GM12875 (cell line): ENCODE data around the gene NUTF2.
A peak's percentile ranks its signal among the peaks of the same experiment; 100 is the strongest.

Source experiments
- H3K4me3 ChIP-seq: one replicate; pipeline ENCODE4 v1.5.1; 2011; ENCODE audit warnings: low read depth, low read length, control low read depth
- CTCF ChIP-seq: IDR thresholded peaks from 2 replicates; pipeline ENCODE4 v1.5.1; 2011; ENCODE audit warnings: low read depth, mild to moderate bottlenecking, control low read depth, inconsistent platforms, low read length, moderate library complexity, borderline replicate concordance; ENCODE audit not compliant: insufficient read depth

Gene NUTF2

GRCh38 chr16:67864594-67864993, 17.9 kb downstream of the NUTF2 start:
- no peak for TF ChIP-seq CTCF
- H3K4me3 ChIP-seq: no peak overlapping the region

- no peak overlapping the region for H3K4me3 ChIP-seq
- TF ChIP-seq CTCF: peak; percentile 54; the same call in 1 of the 2 replicates
Observed at GRCh38 chr16:67865318-67865717, 18.6 kb downstream of the NUTF2 start.

GRCh38 chr16:67868290-67868689, 21.6 kb downstream of the NUTF2 start:
- no peak for TF ChIP-seq CTCF

GRCh38 chr16:67869653-67870052, 22.9 kb downstream of the NUTF2 start:
- no peak for TF ChIP-seq CTCF
- H3K4me3 ChIP-seq: no peak overlapping the region

More at GRCh38 chr16:67868290-67868689, 21.6 kb downstream of the NUTF2 start:
- H3K4me3 ChIP-seq: no peak overlapping the region

- no peak overlapping the region for H3K4me3 ChIP-seq
- no peak for TF ChIP-seq CTCF
Observed at GRCh38 chr16:67871256-67871655, 24.5 kb downstream of the NUTF2 start.

- H3K4me3 ChIP-seq: no peak overlapping the region
- no peak for TF ChIP-seq CTCF
Observed at GRCh38 chr16:67872131-67872630, 25.4 kb downstream of the NUTF2 start.

- H3K4me3 ChIP-seq: peak within 1 kb of the TSS; percentile 87
- no peak for TF ChIP-seq CTCF
Observed at GRCh38 chr16:67872631-67873434, 26.1 kb downstream of the NUTF2 start, which contains the start of gene EDC4. TSS of gene EDC4 (plus strand) at chr16:67873052. CDS start at chr16:67873262, 210 bp downstream.
